PC-3 (cell line): ENCODE data around the gene FAM3B. TPM values are rescaled to one million over a fixed set of nuclear protein-coding genes. Genes with fewer than 3 reads are reported as not detected.

Experiments used
- ATAC-seq: fragments of 200-7000 bp; cut with Tn5 transposase; 2 replicates; pipeline ENCODE4 v1.9.1; 2020; ENCODE audit warnings: mild to moderate bottlenecking, moderate library complexity
- BruUV-seq: library from RNA; stranded (reverse); fragments of 400-500 nt; replicated peaks from 2 replicates; lab custom pipeline; 2021; lab: Mats Ljungman, UMichigan
- CTCF ChIA-PET: fragments of 300-600 bp; sonication (Branson Sonifier 250); formaldehyde crosslinking; loops from one replicate; lab custom pipeline; 2022; ENCODE audit warnings: antibody characterized with exemption; lab: Charles Lee
- POLR2A ChIA-PET: fragments of 300-600 bp; sonication (Branson Sonifier 250); formaldehyde crosslinking; loops from one replicate; lab custom pipeline; 2022; ENCODE audit warnings: antibody characterized with exemption; ENCODE audit not compliant: unreplicated experiment; lab: Charles Lee
- DNase-seq: peaks from one replicate; pipeline ENCODE4 v3.0.0-alpha.2; 2015
- H2AFZ ChIP-seq: fragments of 300-600 bp; sonication (generic); 2 replicates; pipeline ENCODE4 v1.6.0; 2016; ENCODE audit warnings: antibody characterized with exemption, low read length
- H3F3A ChIP-seq: fragments of 300-600 bp; sonication (generic); one replicate; pipeline ENCODE4 v1.6.0; 2017; ENCODE audit warnings: antibody characterized with exemption, low read length, control low read depth, mild to moderate bottlenecking; ENCODE audit not compliant: unreplicated experiment
- H3K27ac ChIP-seq: fragments of 300-600 bp; sonication (generic); 2 replicates; pipeline ENCODE4 v1.5.1; 2016; ENCODE audit warnings: mild to moderate bottlenecking, low read length
- H3K27me3 ChIP-seq: fragments of 300-600 bp; sonication (generic); 2 replicates; pipeline ENCODE4 v1.6.1; 2016; ENCODE audit warnings: low read length, mixed read lengths
- H3K36me3 ChIP-seq: fragments of 300-600 bp; sonication (generic); 2 replicates; pipeline ENCODE4 v1.6.1; 2016; ENCODE audit warnings: low read depth, mixed run types, low read length, mixed read lengths
- H3K4me1 ChIP-seq: fragments of 300-600 bp; sonication (generic); 2 replicates; pipeline ENCODE4 v1.5.1; 2016; ENCODE audit warnings: low read length; ENCODE audit not compliant: insufficient read depth
- H3K4me2 ChIP-seq: fragments of 300-600 bp; sonication (generic); 2 replicates; pipeline ENCODE4 v1.6.0; 2016; ENCODE audit warnings: low read length
- H3K4me3 ChIP-seq: fragments of 300-600 bp; sonication (generic); 2 replicates; pipeline ENCODE4 v1.5.1; 2016; ENCODE audit warnings: mild to moderate bottlenecking, low read length, mixed read lengths
- H3K79me2 ChIP-seq: fragments of 300-600 bp; sonication (generic); 2 replicates; pipeline ENCODE4 v1.6.1; 2017; ENCODE audit warnings: low read length, mixed read lengths
- H3K9ac ChIP-seq: fragments of 300-600 bp; sonication (generic); 2 replicates; pipeline ENCODE4 v1.6.0; 2016; ENCODE audit warnings: mild to moderate bottlenecking, low read length
- H3K9me2 ChIP-seq: fragments of 300-600 bp; sonication (generic); replicated peaks from 2 replicates; pipeline ENCODE4 v1.6.1; 2016; ENCODE audit warnings: mixed run types, low read length, mixed read lengths
- H3K9me3 ChIP-seq: fragments of 300-600 bp; sonication (generic); 2 replicates; pipeline ENCODE4 v1.6.1; 2016; ENCODE audit warnings: low read length, mixed read lengths
- H4K20me1 ChIP-seq: fragments of 300-600 bp; sonication (generic); 2 replicates; pipeline ENCODE4 v1.6.1; 2016; ENCODE audit warnings: low read length, mixed read lengths
- EZH2 ChIP-seq: fragments of 300-600 bp; sonication (generic); IDR thresholded peaks from one replicate; pipeline ENCODE4 v1.6.1; 2017; ENCODE audit warnings: antibody characterized with exemption, mild to moderate bottlenecking, low read length; ENCODE audit not compliant: unreplicated experiment
- EZH2phosphoT487 ChIP-seq: fragments of 300-600 bp; sonication (generic); IDR thresholded peaks from 2 replicates; pipeline ENCODE4 v1.6.1; 2018; ENCODE audit warnings: mild to moderate bottlenecking, antibody characterized with exemption, low read length, borderline replicate concordance
- intact Hi-C: fragments of 100-400 bp; cut with micrococcal nuclease; formaldehyde crosslinking; loops from 2 replicates; pipeline ENCODE4 v1.9.0; 2023
- total RNA-seq: library from RNA; depleted of rRNA; stranded (reverse); fragments of >200 nt; gene quantifications from 2 replicates; pipeline ENCODE4 v1.2.3, GENCODE V29; 2014
- TF ChIP-seq, protein P1 (sequence below): fragments of 300-600 bp; sonication (generic); conservative IDR thresholded peaks from 2 replicates; pipeline ENCODE4 v1.5.1; 2017; ENCODE audit warnings: antibody characterized with exemption, low read depth, mild to moderate bottlenecking, low read length

FAM3B gene
- total RNA-seq, 1 experiment from 2014 or later, result not detected

- TF ChIP-seq EZH2phosphoT487, result no peak
- TF ChIP-seq, protein P1, sequence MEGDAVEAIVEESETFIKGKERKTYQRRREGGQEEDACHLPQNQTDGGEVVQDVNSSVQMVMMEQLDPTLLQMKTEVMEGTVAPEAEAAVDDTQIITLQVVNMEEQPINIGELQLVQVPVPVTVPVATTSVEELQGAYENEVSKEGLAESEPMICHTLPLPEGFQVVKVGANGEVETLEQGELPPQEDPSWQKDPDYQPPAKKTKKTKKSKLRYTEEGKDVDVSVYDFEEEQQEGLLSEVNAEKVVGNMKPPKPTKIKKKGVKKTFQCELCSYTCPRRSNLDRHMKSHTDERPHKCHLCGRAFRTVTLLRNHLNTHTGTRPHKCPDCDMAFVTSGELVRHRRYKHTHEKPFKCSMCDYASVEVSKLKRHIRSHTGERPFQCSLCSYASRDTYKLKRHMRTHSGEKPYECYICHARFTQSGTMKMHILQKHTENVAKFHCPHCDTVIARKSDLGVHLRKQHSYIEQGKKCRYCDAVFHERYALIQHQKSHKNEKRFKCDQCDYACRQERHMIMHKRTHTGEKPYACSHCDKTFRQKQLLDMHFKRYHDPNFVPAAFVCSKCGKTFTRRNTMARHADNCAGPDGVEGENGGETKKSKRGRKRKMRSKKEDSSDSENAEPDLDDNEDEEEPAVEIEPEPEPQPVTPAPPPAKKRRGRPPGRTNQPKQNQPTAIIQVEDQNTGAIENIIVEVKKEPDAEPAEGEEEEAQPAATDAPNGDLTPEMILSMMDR, result no peak
- TF ChIP-seq EZH2, result no peak
- Histone ChIP-seq H3K27me3 (no peaks in the 10 kb centered on the region), H3K4me2 (no peak overlapping the region), H4K20me1 (no peaks in the 10 kb centered on the region), H3K4me3 (no peak overlapping the region), H3K27ac (no peak overlapping the region), H3K79me2 (no peaks in the 10 kb centered on the region), H3K9me3 (no peaks in the 10 kb centered on the region), H3K36me3 (no peaks in the 10 kb centered on the region), H3K4me1 (no peaks in the 10 kb centered on the region), H3K9me2 (no peaks in the 10 kb centered on the region), H3K9ac (no peak overlapping the region), H2AFZ (no peak overlapping the region), H3F3A (no peaks in the 10 kb centered on the region)
- BruUV-seq, result no TSS peak
- DNase-seq (no peak), ATAC-seq (no peak)
- ChIA-PET POLR2A (no interaction called here), CTCF (no interaction called here)
- intact Hi-C loops, result no loop called here
Observed at GRCh38 chr21:41381731-41382130, 65.1 kb downstream of the FAM3B start.

- H3K4me1 ChIP-seq, result no peaks in the 10 kb centered on the region
- ChIA-PET POLR2A (no interaction called here), CTCF (no interaction called here)
- no peaks in the 10 kb centered on the region for H3K9me3 ChIP-seq
- no peak overlapping the region for H3K27ac ChIP-seq
- intact Hi-C loops, result no loop called here
- TF ChIP-seq EZH2phosphoT487, result no peak
- TF ChIP-seq, protein P1, result no peak
- TF ChIP-seq EZH2, result no peak
- no peaks in the 10 kb centered on the region for H3K36me3 ChIP-seq
- no peaks in the 10 kb centered on the region for H4K20me1 ChIP-seq
- H3F3A ChIP-seq, result no peaks in the 10 kb centered on the region
- H3K9me2 ChIP-seq, result no peaks in the 10 kb centered on the region
- H3K79me2 ChIP-seq, result no peaks in the 10 kb centered on the region
- ATAC-seq (no peak), DNase-seq (no peak)
- no peak overlapping the region for H3K9ac ChIP-seq
- H3K4me3 ChIP-seq, result no peak overlapping the region
- H3K4me2 ChIP-seq, result no peak overlapping the region
- no peak overlapping the region for H2AFZ ChIP-seq
- H3K27me3 ChIP-seq, result no peaks in the 10 kb centered on the region
- no TSS peak for BruUV-seq
Observed at GRCh38 chr21:41387042-41387819, 70.6 kb downstream of the FAM3B start.

DNA sequence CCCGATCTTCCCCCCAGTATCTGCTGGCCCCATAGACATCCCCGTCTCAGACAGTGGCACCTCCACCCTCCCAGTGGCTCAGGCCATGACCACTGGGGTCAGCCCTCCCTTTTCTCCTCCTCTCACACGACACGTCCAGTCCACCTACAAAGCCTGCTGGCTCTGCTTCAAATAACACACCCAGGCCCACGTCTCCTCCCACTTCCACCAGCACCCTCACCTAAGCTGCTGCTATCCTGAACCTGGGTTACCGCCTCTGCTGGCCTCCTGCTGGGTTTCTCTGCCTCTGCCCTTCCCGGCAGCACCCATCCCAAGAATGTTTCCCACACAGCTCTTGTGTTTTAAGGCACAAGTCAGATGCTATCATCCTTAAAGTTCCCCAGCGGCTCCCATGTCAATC is 71.2 kb downstream of the FAM3B start:
- no TSS peak for BruUV-seq
- H2AFZ ChIP-seq, result no peak overlapping the region
- H4K20me1 ChIP-seq, result no peaks in the 10 kb centered on the region
- no peak overlapping the region for H3K4me3 ChIP-seq
- H3K27ac ChIP-seq, result no peak overlapping the region
- intact Hi-C loops, result no loop called here
- no peaks in the 10 kb centered on the region for H3K27me3 ChIP-seq
- H3K36me3 ChIP-seq, result no peaks in the 10 kb centered on the region
- H3F3A ChIP-seq, result no peaks in the 10 kb centered on the region
- H3K9ac ChIP-seq, result no peak overlapping the region
- ATAC-seq (no peak), DNase-seq (no peak)
- TF ChIP-seq EZH2 (no peak), EZH2phosphoT487 (no peak)
- TF ChIP-seq, protein P1, result no peak
- no peaks in the 10 kb centered on the region for H3K9me3 ChIP-seq
- H3K4me2 ChIP-seq, result no peak overlapping the region
- POLR2A ChIA-PET, result no interaction called here
- CTCF ChIA-PET, result no interaction called here
- H3K9me2 ChIP-seq, result no peaks in the 10 kb centered on the region
- H3K4me1 ChIP-seq, result no peaks in the 10 kb centered on the region
- H3K79me2 ChIP-seq, result no peaks in the 10 kb centered on the region
